ENCODE data around the gene FARP2. TPM values are rescaled to one million over a fixed set of nuclear protein-coding genes. Genes with fewer than 3 reads are reported as not detected.
"Not testable (repeated sequence)": the region's sequence is repeated elsewhere in the genome, so short reads cannot be mapped to it uniquely, and the experiment has no call there.

FARP2 gene
- total and polyA plus RNA-seq, 10 of the 15 experiments (the other 5 are each of a cell fraction or from before 2014, with no cell fraction given) = 5.5 to 67.5 (median 36.8) TPM

DNA sequence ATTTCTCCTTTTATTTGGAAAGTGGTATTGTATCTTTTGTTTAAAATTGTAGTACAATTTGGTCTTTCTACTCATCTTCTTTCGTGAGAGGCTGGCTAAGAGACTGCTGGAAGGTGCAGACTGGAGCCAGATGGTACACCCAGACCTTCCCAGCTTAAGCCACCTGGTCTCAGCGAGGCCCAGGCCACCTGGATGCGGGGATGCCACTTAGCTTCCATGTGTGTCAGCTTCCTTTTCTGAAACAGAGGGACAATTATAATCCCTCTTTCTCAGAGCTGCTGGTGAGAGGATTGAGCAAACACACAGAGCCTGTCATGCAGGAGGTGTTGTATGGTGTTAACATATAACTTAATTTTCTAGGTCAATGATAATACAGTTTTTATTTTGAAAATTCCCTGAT is 17.4 kb downstream of the FARP2 start:
- ChIA-PET RAD21 (ENCODE audit: unreplicated experiment) (interaction anchor here (1.2 to 7.2 kb wide), 5 partner anchors 12 to 155 kb away, joined by 3 to 98 read pairs (median 13); partner anchors contain the start of genes HDLBP and SEPTIN2), POLR2A (interaction anchor here (0.7 to 5.9 kb wide), 5 partner anchors 9 to 59 kb away, joined by 3 to 58 read pairs (median 9); partner anchors contain the start of gene HDLBP), CTCF (interaction anchor here (1.5 to 7.1 kb wide), 4 partner anchors 12 to 59 kb away, joined by 4 to 57 read pairs (median 26); no protein-coding TSS in a partner anchor), SMC1A (ENCODE audit: uncharacterized antibody, unreplicated experiment) (interaction anchor here (1.1 to 10.6 kb wide), 4 partner anchors 10 to 59 kb away, joined by 3 to 239 read pairs (median 22); no protein-coding TSS in a partner anchor)
- TF ChIP-seq ZBED1 (IDR thresholded peaks at IDR 0.05; ENCODE audit: borderline replicate concordance) = no peak
- TF ChIP-seq KAT2A (conservative IDR thresholded peaks at IDR 0.05; ENCODE audit: control insufficient read depth, low read depth, low read length) = no peak
- TF ChIP-seq, protein P1, sequence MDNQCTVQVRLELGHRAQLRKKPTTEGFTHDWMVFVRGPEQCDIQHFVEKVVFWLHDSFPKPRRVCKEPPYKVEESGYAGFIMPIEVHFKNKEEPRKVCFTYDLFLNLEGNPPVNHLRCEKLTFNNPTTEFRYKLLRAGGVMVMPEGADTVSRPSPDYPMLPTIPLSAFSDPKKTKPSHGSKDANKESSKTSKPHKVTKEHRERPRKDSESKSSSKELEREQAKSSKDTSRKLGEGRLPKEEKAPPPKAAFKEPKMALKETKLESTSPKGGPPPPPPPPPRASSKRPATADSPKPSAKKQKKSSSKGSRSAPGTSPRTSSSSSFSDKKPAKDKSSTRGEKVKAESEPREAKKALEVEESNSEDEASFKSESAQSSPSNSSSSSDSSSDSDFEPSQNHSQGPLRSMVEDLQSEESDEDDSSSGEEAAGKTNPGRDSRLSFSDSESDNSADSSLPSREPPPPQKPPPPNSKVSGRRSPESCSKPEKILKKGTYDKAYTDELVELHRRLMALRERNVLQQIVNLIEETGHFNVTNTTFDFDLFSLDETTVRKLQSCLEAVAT (IDR thresholded peaks at IDR 0.05) = no peak
- Histone ChIP-seq H2AFZ (ENCODE audit: control insufficient read depth, low read depth, low read length) (no peak overlapping the region), H3K9ac (ENCODE audit: control insufficient read depth, insufficient read depth, low read length) (no peak overlapping the region), H3K36me3 (ENCODE audit: control insufficient read depth in 2 of 2, insufficient read depth in 2 of 2, low read length in 1 of 2) (peaks cover 3 to 8% of the 10 kb centered on the region in 2 experiments), H3K79me2 (ENCODE audit: control insufficient read depth, insufficient read depth, low read length) (peaks cover 54% of the 10 kb centered on the region), H3K4me1 (ENCODE audit: control insufficient read depth, insufficient read depth, low read length) (peaks cover 44% of the 10 kb centered on the region), H3K9me3 (replicated peaks; ENCODE audit: control insufficient read depth, insufficient read depth, low read length) (no peaks in the 10 kb centered on the region; the same call in 2 of the 3 replicates), H3K4me2 (ENCODE audit: control insufficient read depth, insufficient read depth) (no peak overlapping the region), H3K27ac (ENCODE audit: control insufficient read depth, insufficient read depth) (peak overlapping the region; percentile 35), H3K4me3 (no peak overlapping the region), H4K20me1 (ENCODE audit: control insufficient read depth, insufficient read depth) (no peaks in the 10 kb centered on the region), H3K27me3 (replicated peaks in 1 of 2; ENCODE audit: control insufficient read depth in 2 of 2, insufficient read depth in 2 of 2, low read length in 1 of 2) (no peaks in the 10 kb centered on the region)
- ATAC-seq = no peak
- intact Hi-C loops (cut with micrococcal nuclease; ENCODE audit: unreplicated experiment) = no loop called here
- no peak for FAIRE-seq
- DNase-seq (ENCODE audit: low read depth, low spot score) = no peak
- 74% methylated on average over 3 of the region's 3 CpGs for WGBS (ENCODE audit: insufficient coverage, insufficient replicate concordance, low lambda C conversion rate, missing lambda C conversion rate)
- BruUV-seq (replicated peaks) = no TSS peak
- in situ Hi-C loops (cut with MboI) = no loop called here

DNA sequence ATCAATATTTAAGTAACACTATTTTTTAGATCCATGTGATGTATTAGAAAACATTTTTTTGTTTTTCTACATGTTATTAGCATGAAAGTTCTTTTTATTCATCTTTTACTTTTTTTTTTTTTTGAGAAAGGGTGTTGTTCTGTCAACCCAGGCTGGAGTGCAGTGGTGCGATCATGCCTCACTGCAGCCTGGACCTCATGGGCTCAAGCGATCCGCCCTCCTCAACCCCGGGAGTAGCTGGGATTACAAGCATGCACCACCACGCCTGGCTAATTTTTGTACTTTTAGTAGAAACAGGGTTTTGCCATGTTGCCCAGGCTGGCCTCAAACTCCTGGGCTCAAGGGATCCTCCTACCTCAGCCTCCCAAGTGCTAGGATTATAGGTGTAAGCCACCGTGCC is 17.8 kb downstream of the FARP2 start:
- H3K4me3 ChIP-seq; H3K9me3 ChIP-seq (replicated peaks; ENCODE audit: control insufficient read depth, insufficient read depth, low read length); H3K27me3 ChIP-seq (replicated peaks in 1 of 2; ENCODE audit: control insufficient read depth in 2 of 2, insufficient read depth in 2 of 2, low read length in 1 of 2); BruUV-seq (replicated peaks); H4K20me1 ChIP-seq (ENCODE audit: control insufficient read depth, insufficient read depth); H2AFZ ChIP-seq (ENCODE audit: control insufficient read depth, low read depth, low read length); DNase-seq (ENCODE audit: low read depth, low spot score); in situ Hi-C loops (cut with MboI); H3K36me3 ChIP-seq (ENCODE audit: control insufficient read depth in 2 of 2, insufficient read depth in 2 of 2, low read length in 1 of 2); FAIRE-seq: not testable (repeated sequence)
- intact Hi-C loops (cut with micrococcal nuclease; ENCODE audit: unreplicated experiment) = loop anchor here (1.0 kb wide), 1 partner anchor 16 kb away; no protein-coding TSS in a partner anchor
- Histone ChIP-seq H3K4me2 (ENCODE audit: control insufficient read depth, insufficient read depth) (peak overlapping the region; percentile 74), H3K4me1 (ENCODE audit: control insufficient read depth, insufficient read depth, low read length) (peaks cover 46% of the 10 kb centered on the region), H3K27ac (ENCODE audit: control insufficient read depth, insufficient read depth) (peak overlapping the region; percentile 70), H3K9ac (ENCODE audit: control insufficient read depth, insufficient read depth, low read length) (0 out of 2 replicates have a peak overlapping the region, but pooled peaks have one; percentile 19), H3K79me2 (ENCODE audit: control insufficient read depth, insufficient read depth, low read length) (peaks cover 53% of the 10 kb centered on the region)
- SMC1A ChIA-PET (ENCODE audit: uncharacterized antibody, unreplicated experiment) = interaction anchor here (0.6 to 10.6 kb wide), 8 partner anchors 10 to 142 kb away, joined by 3 to 239 read pairs (median 4); no protein-coding TSS in a partner anchor
- CTCF ChIA-PET = interaction anchor here (1.5 to 7.1 kb wide), 4 partner anchors 11 to 60 kb away, joined by 4 to 57 read pairs (median 26); no protein-coding TSS in a partner anchor
- ATAC-seq = peak; percentile 58
- POLR2A ChIA-PET = interaction anchor here (0.7 to 5.9 kb wide), 7 partner anchors 10 to 355 kb away, joined by 3 to 58 read pairs (median 9); partner anchors contain the start of gene HDLBP
- 38% methylated on average over 6 of the region's 6 CpGs for WGBS (ENCODE audit: insufficient coverage, insufficient replicate concordance, low lambda C conversion rate, missing lambda C conversion rate)
- RAD21 ChIA-PET (ENCODE audit: unreplicated experiment) = interaction anchor here (1.2 to 7.2 kb wide), 6 partner anchors 12 to 505 kb away, joined by 3 to 98 read pairs (median 12); partner anchors contain the start of genes HDLBP and SEPTIN2

All from GM12878 (cell line).